Measurements from ENCODE around the gene CNTN3. TPM values are rescaled to one million over a fixed set of nuclear protein-coding genes. Genes with fewer than 3 reads are reported as not detected.

CNTN3 gene
- total RNA-seq, 1 experiment from 2014 or later = not detected

- no peak for ATAC-seq
- TF ChIP-seq REST (IDR thresholded peaks at IDR 0.05; ENCODE audit: low read depth) (no peak), SRF (IDR thresholded peaks at IDR 0.05; ENCODE audit: low read depth) (no peak), ATF3 (IDR thresholded peaks at IDR 0.05) (no peak), TCF7L2 (IDR thresholded peaks at IDR 0.05; ENCODE audit: borderline replicate concordance, extremely low read depth, insufficient read depth, insufficient read length) (no peak), EZH2phosphoT487 (IDR thresholded peaks at IDR 0.05; ENCODE audit: borderline replicate concordance) (no peak), EGR1 (IDR thresholded peaks at IDR 0.05; ENCODE audit: low read depth) (no peak), SP1 (IDR thresholded peaks at IDR 0.05; ENCODE audit: low read depth) (no peak), JUND (IDR thresholded peaks at IDR 0.05) (no peak)
- intact Hi-C loops (cut with micrococcal nuclease) = no loop called here
- Histone ChIP-seq H3K79me2 (ENCODE audit: insufficient read depth, low read length) (no peaks in the 10 kb centered on the region), H3K9ac (ENCODE audit: low read length) (no peak overlapping the region), H3K27ac (ENCODE audit: low read depth, low read length) (no peak overlapping the region), H3K27me3 (ENCODE audit: insufficient read depth, low read length) (no peaks in the 10 kb centered on the region), H2AFZ (ENCODE audit: low read depth, low read length, poor library complexity, severe bottlenecking) (no peak overlapping the region), H3K4me3 (replicated peaks in 1 of 2; ENCODE audit: low read depth in 1 of 2, low read length in 2 of 2) (no peak overlapping the region), H3K9me3 (ENCODE audit: control insufficient read depth in 1 of 2, insufficient read depth in 1 of 2, low read depth in 1 of 2, low read length in 2 of 2) (peaks cover 0 to 20% of the 10 kb centered on the region in 2 experiments; a peak in 2 of 4 replicates), H4K20me1 (ENCODE audit: insufficient read depth) (no peaks in the 10 kb centered on the region), H3K4me2 (ENCODE audit: low read length) (no peak overlapping the region), H3K36me3 (ENCODE audit: control insufficient read depth in 1 of 2, insufficient read depth in 2 of 2, low read length in 2 of 2) (no peaks in the 10 kb centered on the region), H3K4me1 (ENCODE audit: control insufficient read depth in 1 of 2, insufficient read depth in 2 of 2, low read length in 2 of 2) (no peaks in the 10 kb centered on the region), H3K9me2 (ENCODE audit: insufficient read depth) (no peaks in the 10 kb centered on the region)
- DNase-seq (ENCODE audit: low read depth, low spot score) = no peak
- ChIA-PET CTCF (no interaction called here), POLR2A (no interaction called here), RAD21 (ENCODE audit: low non-redundant PET in 1 of 2, low total read pairs in 2 of 2, uncharacterized antibody in 2 of 2, unreplicated experiment in 2 of 2) (no interaction called here)
- no TSS peak for BruUV-seq (replicated peaks)
These were observed 28.4 kb upstream of the CNTN3 start for GRCh38 chr3:74642876-74643275.
